AG10803 (cell line): ENCODE measurements around the gene LETM1.

Experiments used
- DNase-seq: peaks from one replicate; pipeline ENCODE4 v3.0.0; 2010; ENCODE audit warnings: low read depth
- H3K4me3 ChIP-seq: 2 replicates; pipeline ENCODE4 v1.5.1; 2011; ENCODE audit warnings: mild to moderate bottlenecking, low read length, control low read depth
- TF ChIP-seq, protein P1 (sequence below): conservative IDR thresholded peaks from 2 replicates; pipeline ENCODE4 v1.5.1; 2011; ENCODE audit warnings: mild to moderate bottlenecking, low read length, control low read depth, inconsistent platforms

Gene LETM1

DNA sequence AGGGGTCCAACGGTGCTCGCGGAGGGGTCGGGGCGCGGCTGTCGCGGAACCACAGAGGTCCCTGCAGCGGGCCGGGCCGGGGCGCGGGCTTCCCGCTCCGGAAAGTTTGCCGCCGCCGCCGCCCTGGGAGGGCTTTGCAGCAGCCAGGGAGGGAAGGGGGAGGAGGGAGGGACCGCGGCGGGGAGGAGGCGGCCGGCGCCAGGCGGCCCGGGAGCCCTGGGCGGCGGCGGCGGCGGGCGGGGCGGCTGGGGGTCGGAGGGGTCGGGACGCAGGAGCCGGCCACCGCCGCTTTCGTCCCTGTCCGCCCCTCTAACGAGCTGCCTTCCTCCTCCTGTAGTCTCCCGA, 62.5 kb downstream of the LETM1 start:
- H3K4me3 ChIP-seq: no peak overlapping the region; the same call in 1 of the 2 replicates
- TF ChIP-seq, protein P1, sequence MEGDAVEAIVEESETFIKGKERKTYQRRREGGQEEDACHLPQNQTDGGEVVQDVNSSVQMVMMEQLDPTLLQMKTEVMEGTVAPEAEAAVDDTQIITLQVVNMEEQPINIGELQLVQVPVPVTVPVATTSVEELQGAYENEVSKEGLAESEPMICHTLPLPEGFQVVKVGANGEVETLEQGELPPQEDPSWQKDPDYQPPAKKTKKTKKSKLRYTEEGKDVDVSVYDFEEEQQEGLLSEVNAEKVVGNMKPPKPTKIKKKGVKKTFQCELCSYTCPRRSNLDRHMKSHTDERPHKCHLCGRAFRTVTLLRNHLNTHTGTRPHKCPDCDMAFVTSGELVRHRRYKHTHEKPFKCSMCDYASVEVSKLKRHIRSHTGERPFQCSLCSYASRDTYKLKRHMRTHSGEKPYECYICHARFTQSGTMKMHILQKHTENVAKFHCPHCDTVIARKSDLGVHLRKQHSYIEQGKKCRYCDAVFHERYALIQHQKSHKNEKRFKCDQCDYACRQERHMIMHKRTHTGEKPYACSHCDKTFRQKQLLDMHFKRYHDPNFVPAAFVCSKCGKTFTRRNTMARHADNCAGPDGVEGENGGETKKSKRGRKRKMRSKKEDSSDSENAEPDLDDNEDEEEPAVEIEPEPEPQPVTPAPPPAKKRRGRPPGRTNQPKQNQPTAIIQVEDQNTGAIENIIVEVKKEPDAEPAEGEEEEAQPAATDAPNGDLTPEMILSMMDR: no peak
- no peak for DNase-seq

DNA sequence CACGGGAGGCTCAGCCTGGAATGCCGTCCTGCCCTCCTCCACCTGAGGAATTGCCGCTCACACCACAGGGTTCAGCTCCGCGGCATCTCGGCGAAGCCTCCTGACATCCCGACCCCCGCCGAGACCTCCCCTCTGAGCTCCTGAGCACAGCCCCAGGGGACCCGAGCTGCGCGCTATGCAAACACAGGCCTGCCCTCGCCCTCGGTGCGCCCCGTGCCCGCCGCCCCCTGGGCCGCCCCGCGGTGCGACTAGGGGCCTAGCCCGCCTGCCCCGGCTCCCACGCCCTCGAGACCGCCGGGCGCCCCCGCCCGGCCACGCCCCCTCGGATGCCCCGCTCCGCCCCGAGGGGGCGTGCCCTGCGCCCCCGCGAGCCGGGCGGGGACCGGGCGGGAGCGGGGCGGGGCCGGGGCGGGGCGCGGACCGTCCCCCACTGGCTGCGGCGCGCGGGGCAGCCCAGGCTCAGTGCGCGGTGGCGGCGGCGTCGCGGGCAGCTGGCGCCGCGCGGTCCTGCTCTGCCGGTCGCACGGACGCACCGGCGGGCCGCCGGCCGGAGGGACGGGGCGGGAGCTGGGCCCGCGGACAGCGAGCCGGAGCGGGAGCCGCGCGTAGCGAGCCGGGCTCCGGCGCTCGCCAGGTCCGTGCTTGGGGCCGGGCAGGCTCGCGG, 63.0 kb downstream of the LETM1 start, which contains the start of gene FGFR3:
Gene FGFR3, plus strand, starts transcription at position 462 of the 664 bp plus-strand sequence. CDS start 642 bp downstream, outside the sequence.
- no peak for DNase-seq
- H3K4me3 ChIP-seq: no peak within 1 kb of the TSS; the same call in 1 of the 2 replicates
- TF ChIP-seq, protein P1: no peak

DNA sequence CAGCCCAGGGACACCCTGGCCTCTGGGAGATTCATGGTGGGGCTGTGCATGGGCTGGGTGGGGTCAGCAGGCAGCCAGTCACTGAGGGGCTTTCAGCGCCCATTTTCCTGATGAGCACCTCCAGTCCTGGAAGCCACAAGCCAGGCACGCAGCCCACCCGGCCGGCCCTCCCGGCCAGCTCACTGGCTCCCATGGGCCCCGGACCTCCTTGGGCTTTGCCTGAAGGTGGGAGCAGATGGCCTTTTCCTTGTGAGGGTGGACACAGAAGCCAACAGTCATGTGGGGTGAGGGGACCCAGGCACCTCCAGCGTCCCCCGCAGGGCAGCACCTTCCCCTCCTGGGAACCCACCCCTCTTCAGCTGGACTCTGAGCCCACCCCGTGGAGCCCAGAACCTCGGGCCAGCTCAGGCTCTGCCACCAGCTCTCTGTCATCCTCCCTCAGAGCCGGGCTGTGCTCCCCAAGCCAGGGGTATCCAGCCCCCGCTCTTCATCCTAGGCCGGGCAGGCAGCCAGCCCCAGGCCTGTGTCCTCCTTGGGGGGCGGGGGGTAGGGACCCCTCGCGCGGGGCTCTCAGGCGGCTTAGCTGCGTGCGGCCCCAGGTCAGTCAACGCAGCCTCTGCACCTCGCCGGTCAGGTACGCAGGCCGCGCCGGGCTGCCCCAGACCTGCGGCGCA, 63.7 kb downstream of the LETM1 start:
- no peak for DNase-seq
- no peak overlapping the region for H3K4me3 ChIP-seq
- TF ChIP-seq, protein P1: no peak

DNA sequence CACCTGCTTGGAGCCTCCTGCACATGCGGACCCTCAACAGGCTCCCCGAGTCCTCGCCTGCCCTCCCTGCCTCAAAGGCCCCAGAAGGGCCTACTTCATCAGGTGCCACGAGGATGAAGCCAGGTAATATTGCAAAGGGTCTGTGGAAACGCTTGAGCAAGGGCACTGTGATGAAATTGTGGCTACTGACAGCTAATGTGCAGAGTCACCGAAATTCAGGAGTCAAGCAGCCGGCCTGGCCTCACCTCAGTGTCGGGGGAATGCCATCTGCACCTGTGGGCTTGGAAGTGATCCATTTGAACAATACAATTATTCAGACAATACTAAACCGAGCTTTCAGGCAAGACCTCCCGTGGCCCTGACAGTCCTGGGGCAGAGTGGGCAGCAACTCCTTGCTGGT, 66.0 kb downstream of the LETM1 start:
- TF ChIP-seq, protein P1: no peak
- no peak overlapping the region for H3K4me3 ChIP-seq
- DNase-seq: no peak

DNA sequence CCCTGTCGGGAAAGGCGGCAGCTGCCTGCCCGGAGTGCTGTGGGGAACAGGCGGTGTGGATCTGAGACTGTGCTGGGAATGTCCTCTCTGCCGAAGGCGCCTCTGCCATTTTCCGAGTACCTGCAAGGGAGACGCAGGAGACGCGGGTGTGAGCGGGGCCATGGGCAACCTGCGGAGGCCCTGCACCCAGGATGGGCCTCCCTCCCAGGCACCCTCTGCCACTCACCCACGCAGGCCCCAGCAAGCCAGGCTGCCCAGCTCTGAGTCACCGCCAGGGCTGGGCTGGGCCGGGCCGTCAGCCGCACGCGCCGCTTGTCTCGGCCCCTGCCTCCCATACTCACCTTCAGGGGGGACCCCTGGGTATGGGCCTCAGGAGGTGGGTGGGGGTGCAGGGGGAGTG, 66.4 kb downstream of the LETM1 start:
- DNase-seq: no peak
- TF ChIP-seq, protein P1: no peak
- no peak overlapping the region for H3K4me3 ChIP-seq

DNA sequence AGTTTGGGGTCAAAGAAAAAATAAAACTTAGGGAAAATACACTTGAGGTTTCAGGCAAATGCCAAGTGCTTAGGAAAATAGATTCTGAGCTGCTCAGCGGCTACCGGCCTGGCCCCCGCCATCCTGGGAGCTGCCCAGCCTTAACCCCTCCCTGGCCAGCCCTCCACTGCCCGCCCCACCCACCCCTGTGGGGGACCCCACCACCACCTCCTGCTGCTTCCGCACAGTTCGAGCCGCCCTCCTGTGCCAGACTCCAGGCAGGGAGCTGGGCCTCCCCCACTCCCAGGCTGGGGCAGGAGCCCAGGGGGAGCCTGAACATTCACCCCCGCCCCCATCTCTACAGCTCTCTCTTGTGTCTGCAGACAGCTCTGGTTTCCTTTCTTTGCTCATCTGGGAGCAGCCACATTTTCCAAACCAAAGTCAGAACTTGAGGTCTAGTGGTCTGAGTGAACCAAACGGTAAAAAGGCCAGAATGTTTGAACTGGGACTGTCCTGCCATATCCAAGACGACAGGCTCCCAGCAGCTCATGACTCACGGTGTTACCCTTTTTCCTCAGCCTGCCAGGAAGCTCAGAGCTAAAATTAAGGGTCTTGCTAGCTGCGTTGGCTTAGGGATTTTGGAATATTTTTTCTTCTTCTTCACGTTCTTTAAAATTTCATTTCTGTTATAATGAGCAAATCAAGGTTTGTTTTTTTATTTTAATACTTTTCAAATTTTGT, 67.5 kb downstream of the LETM1 start:
- no peak overlapping the region for H3K4me3 ChIP-seq
- no peak for DNase-seq
- TF ChIP-seq, protein P1: no peak
